ENCODE measurements around the gene CASZ1. TPM values are rescaled to one million over a fixed set of nuclear protein-coding genes. Genes with fewer than 3 reads are reported as not detected.
A peak's percentile ranks its signal among the peaks of the same experiment; 100 is the strongest.

CASZ1 gene
- total RNA-seq, 1 experiment from 2014 or later = 3.9 TPM

GRCh38 chr1:10606064-10606463 is 190.4 kb downstream of the CASZ1 start:
- H2BK5ac ChIP-seq (ENCODE audit: insufficient read length, low read length) = no peak overlapping the region
- no CpG with 5 or more reads among the region's 7 CpGs for WGBS (ENCODE audit: extremely low coverage, insufficient read length, low lambda C conversion rate)
- H3K27ac ChIP-seq (ENCODE audit: insufficient read length, low read depth, low read length) = no peak overlapping the region
- TF ChIP-seq CTCF (conservative IDR thresholded peaks at IDR 0.05) = no peak
- H3K4me3 Mint-ChIP-seq = no peak overlapping the region
- H3K27me3 Mint-ChIP-seq (ENCODE audit: low read depth) = no peaks in the 10 kb centered on the region
- no peaks in the 10 kb centered on the region for H3K9me3 Mint-ChIP-seq
- no peak overlapping the region for H4K5ac ChIP-seq (ENCODE audit: insufficient read length, low read depth, low read length)
- no peak overlapping the region for H2AFZ ChIP-seq (ENCODE audit: low read length)
- H3K23me2 ChIP-seq (ENCODE audit: insufficient read length, low read depth, low read length, poor library complexity, severe bottlenecking) = no peaks in the 10 kb centered on the region
- peaks cover 4% of the 10 kb centered on the region for H4K20me1 ChIP-seq (ENCODE audit: control insufficient read depth, insufficient read depth, insufficient read length)
- peak overlapping the region in 1 of 3 experiments; percentile 69; a peak in 3 of 7 replicates for H3K27ac Mint-ChIP-seq
- no peak overlapping the region for H2BK120ac ChIP-seq (ENCODE audit: low read depth, low read length, poor library complexity, severe bottlenecking)
- no peak overlapping the region for H4K91ac ChIP-seq (ENCODE audit: insufficient read length, low read depth, low read length)
- no peak overlapping the region for H2BK12ac ChIP-seq (ENCODE audit: insufficient read length, low read depth, low read length)
- peak; percentile 27 for DNase-seq
- no peaks in the 10 kb centered on the region for H3K79me1 ChIP-seq (ENCODE audit: insufficient read depth, low read depth, low read length, poor library complexity, severe bottlenecking)
- H3K27me3 ChIP-seq (ENCODE audit: insufficient read depth, low read length) = no peaks in the 10 kb centered on the region
- no peak overlapping the region for H3K4me2 ChIP-seq (ENCODE audit: insufficient read depth, insufficient read length, low read length)
- H2BK15ac ChIP-seq (ENCODE audit: low read depth, low read length) = no peak overlapping the region
- no peak overlapping the region for H3K23ac ChIP-seq (ENCODE audit: insufficient read length, low read depth, low read length)
- no peak overlapping the region for H4K8ac ChIP-seq (replicated peaks; ENCODE audit: insufficient read length, low read depth, low read length)
- H3K14ac ChIP-seq (ENCODE audit: insufficient read depth, low read length) = peak overlapping the region; percentile 39; the same call in 1 of the 2 replicates
- H3K4me1 Mint-ChIP-seq = peaks cover 21 to 24% of the 10 kb centered on the region in 2 experiments
- no peak overlapping the region for H2BK20ac ChIP-seq (ENCODE audit: low read depth, low read length, poor library complexity, severe bottlenecking)
- H3K36me3 Mint-ChIP-seq (ENCODE audit: insufficient read depth in 1 of 3, low read depth in 3 of 3) = no peaks in the 10 kb centered on the region; a peak in 1 of 7 replicates
- H3K9ac ChIP-seq (ENCODE audit: extremely low read depth, insufficient read length, low read length) = no peak overlapping the region
- no peak overlapping the region for H3K4ac ChIP-seq (ENCODE audit: low read depth, low read length)
- no peak overlapping the region for H3K56ac ChIP-seq (ENCODE audit: insufficient read length, low read depth, low read length)
- no peak overlapping the region for H3T11ph ChIP-seq (ENCODE audit: low read length)
- H3K9me3 ChIP-seq (ENCODE audit: control insufficient read depth, low read depth, low read length) = no peaks in the 10 kb centered on the region
- H3K79me2 ChIP-seq (ENCODE audit: insufficient read depth, low read length) = no peaks in the 10 kb centered on the region
- no peak overlapping the region for H2AK5ac ChIP-seq (ENCODE audit: insufficient read length, low read length)
- 0 out of 2 replicates have a peak, but pooled peaks cover 6% of the 10 kb centered on the region for H3K4me1 ChIP-seq (ENCODE audit: insufficient read depth, low read length)
- H3K18ac ChIP-seq (ENCODE audit: insufficient read length, low read depth, low read length) = no peak overlapping the region

Data from H9 (cell line).